H1 (cell line): ENCODE measurements around the gene THADA. TPM values are rescaled to one million over a fixed set of nuclear protein-coding genes. Genes with fewer than 3 reads are reported as not detected.

Experiments used
- CTCF ChIA-PET: fragments of 300-600 bp; sonication (Branson Sonifier 250); formaldehyde crosslinking; loops from one replicate; lab custom pipeline; 2021; ENCODE audit not compliant: partially characterized antibody; lab: Charles Lee
- POLR2A ChIA-PET: fragments of 300-600 bp; sonication (Branson Sonifier 250); formaldehyde crosslinking; loops from one replicate; lab custom pipeline; 2021; ENCODE audit warnings: inconsistent platforms; ENCODE audit not compliant: partially characterized antibody; lab: Charles Lee
- DNase-seq, 2 experiments: peaks; one replicate each; pipeline versions ENCODE4 v3.0.0 to v3.0.0-alpha.2; 2010 to 2022; ENCODE audit warnings: low spot score in 2 of 2, low read depth in 1 of 2, mixed read lengths in 1 of 2
- FAIRE-seq: peaks from 2 replicates; lab custom pipeline; 2011; peaks lifted over from hg19 to GRCh38; lab: Jason Lieb, UNC
- H2AFZ ChIP-seq: 2 replicates; pipeline ENCODE4 v1.8.1; 2012; ENCODE audit warnings: low read length, inconsistent platforms
- H2AK5ac ChIP-seq: 2 replicates; pipeline ENCODE4 v1.6.1; 2013; ENCODE audit warnings: low read depth, low read length
- H2BK120ac ChIP-seq: replicated peaks from 2 replicates; pipeline ENCODE3; 2013; ENCODE audit warnings: low read depth, low read length, inconsistent platforms
- H2BK12ac ChIP-seq: 2 replicates; pipeline ENCODE4 v1.6.1; 2013; ENCODE audit warnings: low read depth, low read length
- H2BK15ac ChIP-seq: 2 replicates; pipeline ENCODE4 v1.6.1; 2013; ENCODE audit warnings: low read length
- H2BK20ac ChIP-seq: 2 replicates; pipeline ENCODE4 v1.6.1; 2013; ENCODE audit warnings: low read length
- H2BK5ac ChIP-seq: 2 replicates; pipeline ENCODE4 v1.6.1; 2013; ENCODE audit warnings: low read depth, low read length
- H3K14ac ChIP-seq: 2 replicates; pipeline ENCODE4 v1.6.1; 2013; ENCODE audit warnings: inconsistent platforms; ENCODE audit not compliant: insufficient read length
- H3K18ac ChIP-seq: 2 replicates; pipeline ENCODE4 v1.6.1; 2013; ENCODE audit warnings: low read length; ENCODE audit errors: extremely low read depth
- H3K23ac ChIP-seq: 2 replicates; pipeline ENCODE4 v1.6.1; 2013; ENCODE audit warnings: inconsistent platforms; ENCODE audit not compliant: insufficient read length
- H3K23me2 ChIP-seq: 2 replicates; pipeline ENCODE4 v1.6.1; 2013; ENCODE audit warnings: low read depth, low read length
- H3K27ac ChIP-seq: 2 replicates; pipeline ENCODE4 v1.6.1; 2011; ENCODE audit warnings: low read depth, low read length, inconsistent platforms
- H3K27me3 ChIP-seq, 4 experiments: replicated peaks in 1 of 4; 1 replicate in 1 of 4; 2 replicates in 3 of 4; pipeline versions ENCODE4 v1.6.1 to v1.8.1; 2011 to 2013; ENCODE audit warnings: low read length in 3 of 4, mild to moderate bottlenecking in 3 of 4, inconsistent platforms in 2 of 4, mixed read lengths in 2 of 4, moderate library complexity in 1 of 4; ENCODE audit not compliant: control insufficient read depth in 3 of 4, insufficient read depth in 3 of 4; ENCODE audit errors: extremely low read depth in 1 of 4
- H3K36me3 ChIP-seq, 4 experiments: 2 replicates each; pipeline versions ENCODE4 v1.6.1 to v1.8.1; 2011 to 2013; ENCODE audit warnings: mild to moderate bottlenecking in 4 of 4, low read length in 3 of 4, moderate library complexity in 2 of 4, control low read depth in 1 of 4, inconsistent platforms in 1 of 4; ENCODE audit not compliant: insufficient read depth in 4 of 4, control insufficient read depth in 2 of 4
- H3K4ac ChIP-seq: replicated peaks from 2 replicates; pipeline ENCODE3; 2013; ENCODE audit warnings: low read length, low read depth, mixed read lengths, inconsistent platforms; ENCODE audit not compliant: insufficient read length
- H3K4me1 ChIP-seq, 4 experiments: replicated peaks in 1 of 4; 1 replicate in 1 of 4; 2 replicates in 3 of 4; pipeline versions ENCODE4 v1.6.1 to v1.8.1; 2011 to 2013; ENCODE audit warnings: low read length in 3 of 4, inconsistent platforms in 2 of 4, mixed read lengths in 1 of 4; ENCODE audit not compliant: insufficient read depth in 4 of 4, control insufficient read depth in 3 of 4
- H3K4me2 ChIP-seq, 2 experiments: 2 replicates each; pipeline versions ENCODE4 v1.6.1 to v1.8.1; 2011 to 2013; ENCODE audit warnings: low read depth in 2 of 2, low read length in 2 of 2, control low read depth in 1 of 2, inconsistent platforms in 1 of 2, mild to moderate bottlenecking in 1 of 2; ENCODE audit not compliant: insufficient read depth in 1 of 2
- H3K4me3 ChIP-seq, 4 experiments: fragments of 200-600, 300-600 bp in 1 of 4; sonication (generic), shearing (Covaris generic), sonication (Bioruptor Twin) in 1 of 4; 2 replicates each; pipeline versions ENCODE4 v1.5.1 to v1.8.1; 2011 to 2016; ENCODE audit warnings: low read length in 4 of 4, low read depth in 3 of 4, control low read depth in 2 of 4, inconsistent platforms in 2 of 4, mild to moderate bottlenecking in 2 of 4, mixed read lengths in 1 of 4, moderate library complexity in 1 of 4; ENCODE audit not compliant: insufficient read depth in 2 of 4; ENCODE audit errors: extremely low read depth in 1 of 4
- H3K56ac ChIP-seq: replicated peaks from 2 replicates; pipeline ENCODE3; 2013; ENCODE audit warnings: low read depth, mild to moderate bottlenecking, mixed read lengths, low read length, inconsistent platforms; ENCODE audit not compliant: insufficient read length
- H3K79me1 ChIP-seq: 2 replicates; pipeline ENCODE4 v1.6.1; 2013; ENCODE audit warnings: low read depth, low read length, control low read depth
- H3K79me2 ChIP-seq, 2 experiments: 2 replicates each; pipeline versions ENCODE4 v1.6.1 to v1.8.1; 2012 to 2013; ENCODE audit warnings: low read length in 2 of 2, mild to moderate bottlenecking in 2 of 2, inconsistent platforms in 1 of 2; ENCODE audit not compliant: insufficient read depth in 2 of 2, control insufficient read depth in 1 of 2
- H3K9ac ChIP-seq, 4 experiments: replicated peaks in 1 of 4; 1 replicate in 1 of 4; 2 replicates in 3 of 4; pipeline versions ENCODE4 v1.6.1 to v1.8.1; 2011 to 2013; ENCODE audit warnings: low read depth in 3 of 4, low read length in 3 of 4, control low read depth in 2 of 4, mild to moderate bottlenecking in 2 of 4, moderate library complexity in 2 of 4, inconsistent platforms in 1 of 4; ENCODE audit errors: extremely low read depth in 1 of 4
- H3K9me3 ChIP-seq, 2 experiments: 2 replicates each; pipeline versions ENCODE4 v1.6.1 to v1.8.1; 2012 to 2013; ENCODE audit warnings: mild to moderate bottlenecking in 2 of 2, moderate library complexity in 2 of 2, control low read depth in 1 of 2, inconsistent platforms in 1 of 2, low read depth in 1 of 2, low read length in 1 of 2, mixed read lengths in 1 of 2; ENCODE audit not compliant: insufficient read depth in 2 of 2
- H4K20me1 ChIP-seq, 2 experiments: replicated peaks in 1 of 2; 2 replicates each; pipeline versions ENCODE3 to v1.8.1; 2011 to 2013; ENCODE audit warnings: inconsistent platforms in 2 of 2, low read length in 2 of 2, mild to moderate bottlenecking in 1 of 2; ENCODE audit not compliant: insufficient read depth in 2 of 2, control insufficient read depth in 1 of 2
- H4K5ac ChIP-seq: 2 replicates; pipeline ENCODE4 v1.6.1; 2013; ENCODE audit warnings: low read length, low read depth, mixed read lengths, inconsistent platforms; ENCODE audit not compliant: insufficient read length
- H4K8ac ChIP-seq: 2 replicates; pipeline ENCODE4 v1.8.0; 2013; ENCODE audit warnings: mild to moderate bottlenecking, moderate library complexity, low read length, inconsistent platforms; ENCODE audit not compliant: insufficient read depth; ENCODE audit errors: extremely low read depth
- H4K91ac ChIP-seq: replicated peaks from 2 replicates; pipeline ENCODE3; 2013; ENCODE audit warnings: low read length, mixed read lengths, inconsistent platforms; ENCODE audit not compliant: insufficient read length
- RXRA ChIP-seq: IDR thresholded peaks from 2 replicates; pipeline ENCODE4 v1.6.1; 2011; ENCODE audit warnings: low read depth, mild to moderate bottlenecking, low read length, moderate library complexity; ENCODE audit not compliant: insufficient read depth
- SP1 ChIP-seq: IDR thresholded peaks from 2 replicates; pipeline ENCODE4 v1.6.1; 2011; ENCODE audit warnings: low read depth, low read length
- TEAD4 ChIP-seq: IDR thresholded peaks from 2 replicates; pipeline ENCODE4 v1.6.1; 2012; ENCODE audit warnings: low read depth, low read length, inconsistent platforms, mixed read lengths
- WGBS, 2 experiments: shearing (Covaris generic) in 1 of 2; methylation state at CpG; one replicate each; pipeline versions ENCODE4 v1.1.6 to v1.1.7; 2013 to 2015; ENCODE audit warnings: low lambda C conversion rate in 2 of 2, mixed read lengths in 2 of 2, inconsistent platforms in 1 of 2, low coverage in 1 of 2, missing lambda C conversion rate in 1 of 2; ENCODE audit not compliant: insufficient replicate concordance in 2 of 2, insufficient coverage in 1 of 2, insufficient read length in 1 of 2; ENCODE audit errors: extremely low coverage in 1 of 2, missing lambda C conversion rate in 1 of 2; 5-methylcytosine and 5-hydroxymethylcytosine counted together
- polyA plus RNA-seq, 7 experiments: library from polyadenylated mRNA; depleted of rRNA in 3 of 7; stranded (reverse) in 5 of 7; unstranded in 2 of 7; fragments of >200 nt in 5 of 7; fragments of 200-250 nt in 2 of 7; gene quantifications; 1 replicate in 5 of 7; 2 replicates in 1 of 7; 4 replicates in 1 of 7; pipeline versions ENCODE4 v1.2.1 to v1.2.3, GENCODE V29; 2011 to 2013; ENCODE audit warnings: missing spikeins in 2 of 7, mixed read lengths in 2 of 7
- total RNA-seq: library from RNA; stranded (reverse); fragmentation: NEBNext Ultra II Directional; extraction: Animal tissue kit (Norgen Biotek cat#: 25700); gene quantifications from 2 replicates; pipeline ENCODE4 v1.2.1, GENCODE V29; 2021

The THADA gene
- total and polyA plus RNA-seq, 2 of the 8 experiments (the other 6 are each of a cell fraction or from before 2014, with no cell fraction given), result 22.4 to 26.8 TPM

- H3K14ac ChIP-seq, result no peak overlapping the region
- no peak overlapping the region for H3K23ac ChIP-seq
- no peaks in the 10 kb centered on the region for H3K36me3 ChIP-seq
- no peaks in the 10 kb centered on the region for H3K79me1 ChIP-seq
- FAIRE-seq (no peak), DNase-seq (no peak)
- no peak overlapping the region for H3K56ac ChIP-seq
- no peak overlapping the region for H2AK5ac ChIP-seq
- no peak overlapping the region for H4K8ac ChIP-seq
- no peak overlapping the region for H4K91ac ChIP-seq
- no peak overlapping the region for H2BK20ac ChIP-seq
- TF ChIP-seq RXRA (no peak), SP1 (no peak), TEAD4 (no peak)
- H3K23me2 ChIP-seq, result no peaks in the 10 kb centered on the region; the same call in 1 of the 2 replicates
- no peak overlapping the region for H4K5ac ChIP-seq
- ChIA-PET CTCF (interaction anchor here (0.8 to 1.5 kb wide), 8 partner anchors 10 to 42 kb away, joined by 3 to 7 read pairs (median 4); partner anchors contain the start of gene ZFP36L2), POLR2A (interaction anchor here (1.0 kb wide), 1 partner anchor 26 kb away, joined by 4 read pairs; no protein-coding TSS in a partner anchor)
- H3K27ac ChIP-seq, result no peak overlapping the region
- no peak overlapping the region for H3K4me2 ChIP-seq
- H3K4me3 ChIP-seq, result no peak overlapping the region
- H3K4me1 ChIP-seq, result peaks cover 0 to 12% (median 3%) of the 10 kb centered on the region in 4 experiments; a peak in 3 of 7 replicates
- no peaks in the 10 kb centered on the region for H3K79me2 ChIP-seq
- no peak overlapping the region for H3K9ac ChIP-seq
- H3K18ac ChIP-seq, result no peak overlapping the region
- H2AFZ ChIP-seq, result no peak overlapping the region
- H3K4ac ChIP-seq, result no peak overlapping the region
- no peak overlapping the region for H2BK15ac ChIP-seq
- H2BK12ac ChIP-seq, result no peak overlapping the region
- H2BK5ac ChIP-seq, result no peak overlapping the region
- H3K9me3 ChIP-seq, result no peaks in the 10 kb centered on the region
- no peaks in the 10 kb centered on the region for H3K27me3 ChIP-seq
- no peaks in the 10 kb centered on the region for H4K20me1 ChIP-seq
- WGBS, 2 experiments, result 85% methylated on average over 10 of the region's 10 CpGs; no CpG with 5 or more reads in 1 of the 2 experiments
- no peak overlapping the region for H2BK120ac ChIP-seq
Measured at GRCh38 chr2:43268066-43268953, 327.5 kb downstream of the THADA start.
